Dermis blood vessel endothelial cell (primary cell): ENCODE results near the gene VHLL. TPM values are rescaled to one million over a fixed set of nuclear protein-coding genes. Genes with fewer than 3 reads are reported as not detected.

Experiments
- DNase-seq: peaks from one replicate; pipeline ENCODE4 v3.0.0; 2010
- total RNA-seq: library from RNA; depleted of rRNA; stranded (reverse); fragments of >200 nt; gene quantifications from 2 replicates; pipeline ENCODE4 v1.2.3, GENCODE V29; 2014

VHLL gene
- total RNA-seq, 1 donor from 2014 or later, result not detected

GRCh38 chr1:156253634-156254033, 45.5 kb downstream of the VHLL start:
- no peak for DNase-seq

GRCh38 chr1:156251527-156251926, 47.6 kb downstream of the VHLL start:
- peak; percentile 73 for DNase-seq

- DNase-seq, result no peak
Measured at GRCh38 chr1:156249593-156249992, 49.5 kb downstream of the VHLL start.

Other genes starting within 250 kb of the VHLL start
- gene UBQLN4, start 245.5 kb downstream of the VHLL start, total RNA-seq, result 16.3 and 23.4 TPM in 2 replicates
- 69.3 and 103 TPM in 2 replicates for gene LAMTOR2, start 244.5 kb downstream of the VHLL start, total RNA-seq
- gene RAB25, start 238.1 kb downstream of the VHLL start, total RNA-seq, result not detected in 2 replicates
- gene MEX3A, start 216.8 kb downstream of the VHLL start, total RNA-seq, result 4.8 and 8.8 TPM in 2 replicates
- 502 and 945 TPM in 2 replicates for gene LMNA, start 184.6 kb downstream of the VHLL start, total RNA-seq
- gene SEMA4A, start 145.7 kb downstream of the VHLL start, total RNA-seq, result 0.68 and 0.74 TPM in 2 replicates
- gene SLC25A44, start 105.2 kb downstream of the VHLL start, total RNA-seq, result 9.0 and 15.9 TPM in 2 replicates
- 64.2 and 66.4 TPM in 2 replicates for gene PMF1, start 86.3 kb downstream of the VHLL start, total RNA-seq
- 0.19 TPM in 1 of 2 replicates, not detected in the other for gene BGLAP, start 57.1 kb downstream of the VHLL start, total RNA-seq
- gene PAQR6, start 51.3 kb downstream of the VHLL start, total RNA-seq, result 0.19 and 0.68 TPM in 2 replicates
- 74.2 and 89.6 TPM in 2 replicates for gene SMG5, start 16.5 kb downstream of the VHLL start, total RNA-seq
- 1.2 and 1.7 TPM in 2 replicates for gene TMEM79, start 15.0 kb downstream of the VHLL start, total RNA-seq
- 48.3 and 50.4 TPM in 2 replicates for gene GLMP, start 3.6 kb downstream of the VHLL start, total RNA-seq
- 552 and 641 TPM in 2 replicates for gene CCT3, start 39.0 kb upstream of the VHLL start, total RNA-seq
- not detected in 2 replicates for gene TSACC, start 39.2 kb upstream of the VHLL start, total RNA-seq
- gene RHBG, start 69.9 kb upstream of the VHLL start, total RNA-seq, result not detected in 2 replicates
- 10.7 and 11.6 TPM in 2 replicates for gene MEF2D, start 201.5 kb upstream of the VHLL start, total RNA-seq